GM19438 (cell line): ENCODE measurements around the gene PPP4R4.
"Not testable (repeated sequence)": the region's sequence is repeated elsewhere in the genome, so short reads cannot be mapped to it uniquely, and the experiment has no call there.

Source experiments
- ATAC-seq: cut with Tn5 transposase; IDR thresholded peaks from one replicate; pipeline ENCODE4 v1.9.1; 2021; ENCODE audit warnings: low read depth; ENCODE audit not compliant: unreplicated experiment

PPP4R4 gene

DNA sequence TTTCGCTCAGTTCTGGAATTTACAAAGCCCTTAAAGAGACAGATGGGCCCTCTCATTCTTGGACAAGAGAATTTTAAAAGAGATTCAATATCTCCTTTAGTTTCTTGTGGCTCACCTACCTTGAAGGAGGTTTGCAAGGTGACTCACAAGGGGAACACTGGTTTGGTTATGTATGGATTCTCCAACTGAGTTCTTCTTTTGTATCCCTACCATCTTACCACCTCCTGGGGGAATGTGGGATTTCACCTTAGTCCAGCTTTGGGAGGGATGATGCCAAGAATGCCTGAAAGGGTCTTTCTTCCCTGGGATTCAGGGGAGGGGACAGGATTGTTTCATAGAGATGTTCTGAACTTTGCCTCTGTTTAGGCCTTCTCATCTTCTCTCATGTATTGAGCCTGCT is 3.7 kb downstream of the PPP4R4 start:
- no peak for ATAC-seq

DNA sequence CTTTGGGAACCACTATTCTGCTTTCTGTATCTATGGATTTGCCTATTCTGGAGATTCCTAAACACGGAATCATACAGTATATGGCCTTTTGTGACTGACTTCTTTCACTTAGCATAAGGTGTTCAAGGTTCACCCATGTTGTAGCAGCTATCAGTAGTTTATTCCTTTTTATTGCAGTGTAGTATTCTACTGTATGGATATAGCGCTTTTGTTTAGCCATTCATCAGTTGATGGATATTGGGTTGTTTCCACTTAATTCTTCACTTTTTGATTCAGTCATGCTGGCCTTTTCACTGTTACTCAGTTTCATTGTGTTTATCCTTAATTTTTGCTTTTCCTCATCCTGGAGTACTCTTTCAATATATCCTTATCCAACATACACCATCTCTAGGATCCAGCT is 5.1 kb downstream of the PPP4R4 start:
- ATAC-seq, result no peak

DNA sequence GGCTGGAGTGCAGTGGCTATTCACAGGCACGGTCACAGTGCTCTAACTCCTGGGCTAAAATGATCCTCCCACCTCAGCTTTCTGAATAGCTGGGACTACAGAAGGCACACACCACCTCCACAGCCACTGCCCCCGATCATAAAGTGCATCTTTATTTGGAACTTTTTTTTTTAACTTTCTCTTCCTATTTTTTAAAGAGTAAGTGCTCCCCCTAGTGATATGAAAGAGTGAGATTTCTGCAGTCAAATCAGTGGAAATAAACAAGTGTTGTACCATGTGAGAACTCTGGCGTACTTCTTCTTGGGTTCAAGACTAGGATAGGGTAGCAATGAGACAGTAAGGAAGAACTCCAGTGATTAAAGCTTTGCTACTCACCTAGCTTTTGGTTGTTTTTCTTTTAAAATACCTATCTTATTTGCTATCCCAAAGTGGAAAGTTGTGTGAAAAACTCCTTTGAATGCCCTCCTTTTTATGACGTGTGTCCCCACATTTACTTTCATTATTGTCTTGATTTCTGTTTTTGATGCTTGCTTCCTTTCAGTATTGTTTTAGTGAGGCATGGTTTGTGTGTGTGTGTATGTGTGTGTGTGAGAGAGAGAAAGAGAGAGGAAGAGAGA is 6.6 kb downstream of the PPP4R4 start:
- no peak for ATAC-seq

GRCh38 chr14:94181835-94182234 is 7.7 kb downstream of the PPP4R4 start:
- no peak for ATAC-seq

DNA sequence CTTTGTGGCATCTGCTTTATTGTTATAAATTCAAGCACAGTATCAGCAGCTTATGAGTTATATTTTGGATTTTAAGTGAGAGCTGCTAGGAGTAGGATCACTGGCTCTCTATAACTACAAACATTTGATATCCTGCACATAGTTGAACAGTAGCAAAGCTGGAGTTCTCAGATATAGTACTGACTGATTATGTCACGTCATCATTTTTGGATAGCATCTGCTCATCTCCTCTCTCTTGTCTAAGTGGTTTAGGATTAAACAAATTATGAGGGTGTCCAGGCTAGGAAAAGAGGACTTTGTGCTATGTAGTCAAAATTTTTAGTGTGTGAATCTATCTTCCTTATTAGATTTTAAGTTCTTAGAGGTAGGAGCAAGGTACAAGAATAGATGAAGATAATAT is 18.4 kb downstream of the PPP4R4 start:
- ATAC-seq, result no peak

DNA sequence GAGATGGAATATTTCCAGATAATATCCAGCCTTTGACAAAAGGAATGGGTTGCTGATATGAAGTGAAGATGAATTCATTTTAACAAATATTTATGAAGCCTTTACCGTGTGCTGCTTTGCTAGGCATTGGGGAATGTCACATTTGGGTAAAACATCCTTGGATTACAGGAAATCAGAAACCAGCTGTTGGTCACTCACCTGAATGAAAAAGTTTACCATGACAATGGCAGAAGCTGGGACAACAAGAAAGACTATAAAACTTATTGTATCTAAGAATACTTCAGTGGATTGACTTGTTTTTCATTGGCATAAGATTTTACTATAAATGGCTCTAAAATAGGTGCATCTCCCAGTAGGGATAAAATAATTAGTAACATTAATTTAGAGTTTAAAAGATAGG is 19.7 kb downstream of the PPP4R4 start:
- ATAC-seq, result no peak

GRCh38 chr14:94196057-94196456 is 21.9 kb downstream of the PPP4R4 start:
- no peak for ATAC-seq

- no peak for ATAC-seq
Observed at GRCh38 chr14:94203473-94204210, 29.5 kb downstream of the PPP4R4 start.

GRCh38 chr14:94213021-94213420 is 38.9 kb downstream of the PPP4R4 start:
- no peak for ATAC-seq

- no peak for ATAC-seq
Observed at GRCh38 chr14:94213741-94214140, 39.6 kb downstream of the PPP4R4 start.

DNA sequence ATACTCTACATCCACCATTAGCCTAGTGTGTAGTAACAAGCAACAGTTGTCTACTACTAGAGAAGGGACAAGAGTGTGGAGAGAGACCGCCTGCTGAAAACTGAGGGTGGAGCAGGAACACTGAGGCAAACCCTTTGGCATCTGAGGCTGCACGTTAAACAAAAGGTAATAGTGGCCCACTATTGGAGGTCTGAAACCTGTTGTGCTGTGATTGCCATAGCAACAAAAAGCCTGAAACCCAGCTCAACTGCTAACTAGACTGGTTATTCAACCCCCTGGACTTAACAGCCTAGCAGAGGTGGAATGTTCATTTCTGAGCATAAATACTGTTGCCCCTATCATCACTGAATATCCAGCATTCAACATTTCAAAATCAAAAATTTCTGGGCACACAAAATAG is 43.0 kb downstream of the PPP4R4 start:
- ATAC-seq, result no peak

DNA sequence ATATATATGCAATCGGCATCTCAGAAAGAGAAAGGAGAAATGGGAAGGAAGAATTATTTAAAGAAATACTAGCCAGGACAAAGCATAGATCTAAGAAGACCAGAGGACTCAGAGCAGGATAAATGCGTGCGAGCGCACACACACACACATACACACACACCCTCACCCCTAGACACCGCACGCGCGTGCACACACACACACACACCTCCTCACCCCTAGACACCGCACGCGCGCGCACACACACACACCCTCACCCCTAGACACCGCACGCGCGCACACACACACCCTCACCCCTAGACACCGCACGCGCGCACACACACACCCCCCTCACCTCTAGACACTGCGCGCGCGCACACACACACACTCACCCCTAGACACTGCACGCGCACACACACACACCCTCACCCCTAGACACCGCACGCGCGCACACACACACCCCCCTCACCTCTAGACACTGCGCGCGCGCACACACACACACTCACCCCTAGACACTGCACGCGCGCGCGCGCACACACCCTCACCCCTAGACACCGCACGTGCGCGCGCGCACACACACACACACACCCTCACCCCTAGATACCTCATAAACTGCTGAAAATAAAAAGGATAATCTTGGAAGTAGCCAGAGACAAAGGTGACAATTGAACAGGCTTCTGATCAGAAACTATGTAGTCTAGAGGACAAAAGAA is 44.2 kb downstream of the PPP4R4 start:
- ATAC-seq, result not testable (repeated sequence)

DNA sequence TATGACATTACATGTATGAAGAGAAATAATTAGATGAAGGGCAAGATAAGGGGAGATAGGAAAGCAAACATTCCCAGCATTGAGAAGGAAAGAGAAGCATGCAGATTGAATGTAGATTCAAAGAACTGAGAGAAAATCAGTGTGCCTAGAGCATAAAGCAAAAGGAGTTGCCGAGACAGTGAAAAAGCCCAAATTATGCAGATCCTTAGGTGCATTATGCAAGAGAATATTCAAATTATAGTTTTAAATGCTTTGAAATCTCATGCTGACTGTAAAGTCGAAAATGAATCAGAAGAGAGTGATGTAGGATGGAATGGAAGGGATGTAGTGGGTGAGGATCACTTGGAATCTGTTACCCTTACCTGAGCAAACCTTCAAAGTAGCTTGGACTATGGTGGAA is 49.9 kb downstream of the PPP4R4 start:
- no peak for ATAC-seq

DNA sequence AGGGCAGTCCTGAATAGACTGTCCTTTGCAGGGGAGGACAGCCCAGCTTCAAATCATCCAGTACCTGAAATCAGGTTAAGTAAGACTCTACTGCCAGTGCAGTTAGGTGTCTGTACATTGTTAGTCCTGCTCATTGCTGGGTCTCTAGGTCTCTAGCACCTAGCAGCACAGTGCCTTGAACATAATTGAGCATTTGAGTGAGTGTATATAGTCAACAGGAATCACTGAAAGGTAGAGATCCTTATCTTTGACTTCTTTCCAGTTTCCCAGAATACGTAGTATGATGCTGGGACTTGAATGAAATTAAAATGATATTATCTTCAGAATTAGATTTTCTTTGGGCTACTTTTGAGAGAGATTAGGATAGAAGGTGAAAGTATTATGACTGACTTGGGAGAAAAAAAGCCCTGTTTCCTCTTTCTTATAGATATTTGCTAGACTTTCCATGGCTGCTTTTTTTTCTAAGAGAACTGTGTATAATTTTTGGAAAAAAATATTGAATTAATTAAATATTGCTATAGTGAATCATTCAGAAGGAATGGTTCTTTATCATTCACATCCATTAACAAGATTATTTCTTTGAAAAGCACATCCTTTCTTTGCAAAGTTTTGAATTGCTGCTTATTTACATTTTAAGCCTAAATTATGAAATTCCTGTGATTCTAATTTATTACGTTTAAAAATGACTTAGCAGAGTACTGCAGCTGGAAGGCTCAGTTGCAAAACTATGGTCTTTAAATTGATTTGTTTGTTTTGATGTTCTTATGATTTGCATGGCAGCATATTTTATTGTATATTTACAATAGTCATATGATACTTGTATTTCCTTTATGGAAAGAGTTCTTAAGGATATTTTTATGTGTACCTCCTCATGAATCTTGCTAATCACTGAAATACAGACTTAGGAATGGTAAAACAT is 51.6 kb downstream of the PPP4R4 start:
- no peak for ATAC-seq

DNA sequence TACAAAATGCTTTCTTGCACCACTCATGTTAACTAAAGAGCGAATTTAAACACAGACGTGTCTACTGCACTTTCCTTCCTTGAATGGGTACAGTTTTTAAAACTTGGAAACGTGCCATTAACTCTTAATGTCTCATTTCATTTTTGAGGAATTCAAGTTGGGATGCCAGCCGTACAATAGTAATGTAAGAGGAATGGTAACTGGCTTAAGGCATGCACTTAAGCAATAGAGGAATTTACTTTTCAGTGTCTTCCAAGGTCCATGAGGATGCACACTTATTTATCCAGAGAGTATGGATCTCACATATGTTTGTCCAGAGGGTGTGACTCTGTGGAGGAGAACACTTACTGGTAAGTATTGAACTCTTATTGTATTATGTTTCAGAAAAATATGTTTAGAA is 52.9 kb downstream of the PPP4R4 start:
- no peak for ATAC-seq

DNA sequence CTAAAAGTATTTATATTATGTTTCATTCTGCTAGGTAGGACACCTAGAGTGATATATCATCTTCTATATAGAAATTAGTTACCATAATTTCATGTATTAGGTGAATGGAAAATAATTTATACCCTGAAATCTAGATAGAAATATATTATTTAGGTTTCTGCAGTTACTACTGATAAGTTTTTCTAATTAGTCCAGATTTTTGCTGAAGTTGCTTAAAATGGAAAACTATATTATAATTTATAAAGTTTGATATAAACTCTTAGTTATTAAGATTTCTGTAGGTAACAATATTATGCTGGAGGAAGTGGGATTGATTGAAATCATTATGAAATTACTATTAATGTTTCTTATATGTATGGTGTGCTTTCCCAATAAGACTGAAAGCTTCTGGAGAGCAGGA is 62.9 kb downstream of the PPP4R4 start:
- no peak for ATAC-seq

GRCh38 chr14:94237983-94238382 is 63.9 kb downstream of the PPP4R4 start:
- no peak for ATAC-seq

DNA sequence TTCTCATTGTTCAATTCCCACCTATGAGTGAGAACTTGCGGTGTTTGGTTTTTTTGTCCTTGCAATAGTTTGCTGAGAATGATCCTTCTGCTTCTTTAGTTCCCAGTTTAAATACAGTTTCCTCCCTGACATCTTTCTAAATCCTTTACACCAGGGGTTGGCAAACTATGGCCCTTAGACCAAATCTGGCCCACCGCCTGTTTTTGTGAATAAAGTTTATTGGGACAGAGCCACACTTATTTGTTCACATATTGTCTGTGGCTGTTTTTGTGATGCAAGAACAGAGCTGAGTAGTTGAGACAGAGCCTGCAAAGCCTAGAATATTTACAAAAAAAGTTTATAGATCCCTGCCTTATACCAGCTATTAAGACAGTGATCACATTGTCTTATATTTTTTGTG is 65.3 kb downstream of the PPP4R4 start:
- no peak for ATAC-seq

DNA sequence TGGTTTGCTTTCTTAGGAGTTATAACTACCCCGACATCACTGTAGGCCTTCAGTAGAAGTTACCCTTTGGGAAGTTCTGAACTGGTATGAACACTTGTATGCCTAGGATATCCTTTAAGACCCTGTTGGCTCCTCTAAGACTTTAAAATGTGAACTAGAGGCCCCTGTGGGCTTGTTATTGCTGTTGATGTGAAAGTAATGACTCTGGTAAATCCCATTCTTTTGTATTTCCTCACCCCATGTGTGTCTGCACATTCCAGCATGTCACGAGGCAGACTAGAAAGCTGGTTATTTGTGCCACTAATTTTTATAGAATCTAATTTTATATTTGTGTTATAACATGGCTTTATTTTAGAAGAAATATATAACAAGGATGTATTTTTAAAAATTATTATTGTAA is 70.1 kb downstream of the PPP4R4 start:
- no peak for ATAC-seq

GRCh38 chr14:94264195-94264594 is 90.1 kb downstream of the PPP4R4 start:
- ATAC-seq, result not testable (repeated sequence)

- no peak for ATAC-seq
Observed at GRCh38 chr14:94267352-94267751, 93.2 kb downstream of the PPP4R4 start.
